ENCODE data around the gene TBC1D22B. TPM values are rescaled to one million over a fixed set of nuclear protein-coding genes. Genes with fewer than 3 reads are reported as not detected.

TBC1D22B gene
- total and polyA plus RNA-seq, 2 donors (not counting 3 experiments of a cell fraction or from before 2014, with no cell fraction given): 13.1 to 13.6 TPM

DNA sequence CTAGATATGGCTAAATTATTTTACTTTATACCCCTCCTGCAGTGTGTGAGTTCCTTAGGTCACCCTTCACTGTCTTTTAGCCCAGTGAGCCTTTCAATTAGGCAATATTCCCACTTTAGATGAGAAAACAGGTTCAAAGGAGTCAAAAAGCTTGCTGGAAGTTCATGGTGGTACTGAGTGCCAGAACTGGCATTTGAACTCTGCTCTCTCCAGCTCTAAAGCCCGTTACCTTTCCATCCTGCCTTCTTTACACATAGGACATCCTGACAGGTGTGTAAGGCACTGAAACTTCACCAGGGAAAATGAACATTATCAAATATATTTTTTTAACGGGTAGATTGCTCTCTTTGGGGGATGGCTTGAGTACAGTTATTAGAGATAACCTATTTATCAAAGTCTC, 11.5 kb downstream of the TBC1D22B start:
- no peak overlapping the region for H3K4me3 ChIP-seq (replicated peaks in 1 of 3; ENCODE audit: insufficient read depth in 1 of 3, low read depth in 1 of 3, low read length in 3 of 3)
- ChIA-PET POLR2A (no interaction called here), CTCF (no interaction called here)
- H3K36me3 ChIP-seq (ENCODE audit: control insufficient read depth in 2 of 2, extremely low read depth in 1 of 2, insufficient read depth in 2 of 2, low read length in 2 of 2): peaks cover 2% of the 10 kb centered on the region in 2 experiments
- no peaks in the 10 kb centered on the region for H3K4me1 ChIP-seq (ENCODE audit: control insufficient read depth, extremely low read depth, insufficient read depth, low read length)
- no peaks in the 10 kb centered on the region for H4K20me1 ChIP-seq (replicated peaks; ENCODE audit: control insufficient read depth, extremely low read depth, insufficient read depth, low read length)
- H3K27ac ChIP-seq (ENCODE audit: insufficient read depth, low read depth, low read length): no peak overlapping the region
- dilution Hi-C loops (cut with MboI; ENCODE audit: extremely low pct_ligation_motif_present, low sequenced_read_pairs): no loop called here
- intact Hi-C loops (cut with micrococcal nuclease): no loop called here
- no TSS peak for BruUV-seq (replicated peaks)
- DNase-seq (ENCODE audit: low read depth, low spot score): no peak
- H3K9me3 ChIP-seq (replicated peaks; ENCODE audit: control insufficient read depth, insufficient read depth, low read length): no peaks in the 10 kb centered on the region
- H3K9me1 ChIP-seq (replicated peaks; ENCODE audit: control insufficient read depth, extremely low read depth, insufficient read depth, low read length): no peaks in the 10 kb centered on the region
- no peak for FAIRE-seq
- no peak overlapping the region for H3K9ac ChIP-seq (replicated peaks; ENCODE audit: extremely low read depth, insufficient read depth, low read length)
- no peaks in the 10 kb centered on the region for H3K27me3 ChIP-seq (ENCODE audit: control insufficient read depth in 2 of 2, insufficient read depth in 2 of 2, low read length in 2 of 2)
- H2AFZ ChIP-seq (ENCODE audit: low read depth, low read length): no peak overlapping the region
- TF ChIP-seq FOS (IDR thresholded peaks at IDR 0.05; ENCODE audit: borderline replicate concordance, insufficient read depth, low read length): no peak
- TF ChIP-seq, protein P1, sequence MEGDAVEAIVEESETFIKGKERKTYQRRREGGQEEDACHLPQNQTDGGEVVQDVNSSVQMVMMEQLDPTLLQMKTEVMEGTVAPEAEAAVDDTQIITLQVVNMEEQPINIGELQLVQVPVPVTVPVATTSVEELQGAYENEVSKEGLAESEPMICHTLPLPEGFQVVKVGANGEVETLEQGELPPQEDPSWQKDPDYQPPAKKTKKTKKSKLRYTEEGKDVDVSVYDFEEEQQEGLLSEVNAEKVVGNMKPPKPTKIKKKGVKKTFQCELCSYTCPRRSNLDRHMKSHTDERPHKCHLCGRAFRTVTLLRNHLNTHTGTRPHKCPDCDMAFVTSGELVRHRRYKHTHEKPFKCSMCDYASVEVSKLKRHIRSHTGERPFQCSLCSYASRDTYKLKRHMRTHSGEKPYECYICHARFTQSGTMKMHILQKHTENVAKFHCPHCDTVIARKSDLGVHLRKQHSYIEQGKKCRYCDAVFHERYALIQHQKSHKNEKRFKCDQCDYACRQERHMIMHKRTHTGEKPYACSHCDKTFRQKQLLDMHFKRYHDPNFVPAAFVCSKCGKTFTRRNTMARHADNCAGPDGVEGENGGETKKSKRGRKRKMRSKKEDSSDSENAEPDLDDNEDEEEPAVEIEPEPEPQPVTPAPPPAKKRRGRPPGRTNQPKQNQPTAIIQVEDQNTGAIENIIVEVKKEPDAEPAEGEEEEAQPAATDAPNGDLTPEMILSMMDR (IDR thresholded peaks at IDR 0.05; ENCODE audit: extremely low read depth in 1 of 2, insufficient read depth in 1 of 2, low read depth in 1 of 2, low read length in 2 of 2): no peak
- TF ChIP-seq, protein P2, sequence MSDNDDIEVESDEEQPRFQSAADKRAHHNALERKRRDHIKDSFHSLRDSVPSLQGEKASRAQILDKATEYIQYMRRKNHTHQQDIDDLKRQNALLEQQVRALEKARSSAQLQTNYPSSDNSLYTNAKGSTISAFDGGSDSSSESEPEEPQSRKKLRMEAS (IDR thresholded peaks at IDR 0.05; ENCODE audit: insufficient read depth, insufficient read length): no peak
- TF ChIP-seq JUN (IDR thresholded peaks at IDR 0.05; ENCODE audit: borderline replicate concordance, insufficient read depth, insufficient read length, low read depth): no peak
- TF ChIP-seq MYC (IDR thresholded peaks at IDR 0.05; ENCODE audit: low read depth, low read length): no peak
- no peak for TF ChIP-seq GATA2 (IDR thresholded peaks at IDR 0.05; ENCODE audit: insufficient read depth, insufficient read length, low read depth, low read length)
- TF ChIP-seq POLR2A (IDR thresholded peaks at IDR 0.05; ENCODE audit: low read depth, low read length): no peak
- TF ChIP-seq POLR2AphosphoS5 (IDR thresholded peaks at IDR 0.05; ENCODE audit: insufficient read depth, low read depth, low read length): no peak
- no peak for TF ChIP-seq EZH2 (IDR thresholded peaks at IDR 0.05; ENCODE audit: borderline replicate concordance, low read depth, low read length, severe bottlenecking)
- H3K79me2 ChIP-seq (ENCODE audit: control insufficient read depth, insufficient read depth, low read length): peaks cover 32% of the 10 kb centered on the region
- H3K4me2 ChIP-seq (ENCODE audit: insufficient read depth, low read length): no peak overlapping the region

Measured in endothelial cell of umbilical vein (primary cell).